Measurements from ENCODE around the gene DCUN1D2.

The DCUN1D2 gene

DNA sequence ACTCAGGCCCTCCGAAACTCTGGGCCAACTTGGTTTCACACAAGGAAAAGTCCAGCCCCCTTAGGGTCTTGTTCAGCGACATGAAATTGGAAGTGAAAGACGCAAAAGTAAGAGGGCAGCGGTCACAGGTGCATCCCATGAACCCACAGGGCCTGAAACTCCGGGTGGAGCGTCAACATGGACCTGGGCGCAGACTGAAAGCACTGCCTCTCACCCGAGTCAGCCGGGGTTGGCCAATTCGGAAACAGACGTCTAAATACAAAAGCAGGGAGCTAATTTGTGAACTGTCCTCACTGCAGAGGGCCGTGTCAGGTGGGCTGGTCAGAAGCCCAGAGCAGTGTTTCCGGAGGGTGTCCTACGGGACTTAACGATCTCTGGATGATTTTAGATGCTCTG lies 63.9 kb downstream of the DCUN1D2 start:
- Mint-ChIP-seq H3K36me3 (peaks cover 3% of the 10 kb centered on the region), H3K27me3 (no peaks in the 10 kb centered on the region), H3K4me1 (ENCODE audit: low read depth) (no peaks in the 10 kb centered on the region), H3K27ac (no peak overlapping the region), H3K4me3 (no peak overlapping the region), H3K9me3 (ENCODE audit: low read depth) (no peaks in the 10 kb centered on the region)

DNA sequence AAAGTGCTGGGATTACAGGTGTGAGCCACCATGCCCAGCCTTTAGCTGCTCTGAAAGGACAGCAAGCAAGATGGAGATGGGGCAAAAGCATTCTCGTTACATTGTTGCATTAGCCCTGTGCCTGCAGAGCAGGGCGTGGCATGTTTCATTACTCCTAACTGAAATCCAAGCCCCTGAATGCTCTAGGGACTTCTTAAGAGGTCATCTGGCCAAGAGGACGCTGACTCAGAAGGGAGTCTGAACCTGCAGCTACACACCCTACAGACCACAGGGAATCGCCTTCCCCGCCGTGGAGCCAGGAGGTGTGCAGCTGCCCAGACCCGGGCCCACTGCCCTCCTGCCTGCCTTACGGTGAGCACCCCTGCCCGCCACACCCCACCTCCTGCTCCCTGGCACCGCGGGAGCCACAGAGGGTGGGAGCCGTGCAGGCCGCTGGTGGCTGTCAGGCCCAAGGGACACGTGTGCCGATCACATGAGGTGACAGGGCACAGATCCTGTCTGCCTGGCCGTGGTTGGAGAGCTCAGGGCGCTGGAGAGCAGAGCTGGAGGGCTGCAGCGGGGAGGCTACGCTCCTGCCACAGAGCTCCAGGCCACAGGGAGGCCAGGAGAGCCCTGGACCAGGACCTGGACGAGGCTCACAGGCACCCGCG lies 64.4 kb downstream of the DCUN1D2 start:
- H3K4me1 Mint-ChIP-seq (ENCODE audit: low read depth) = no peaks in the 10 kb centered on the region
- peaks cover 3% of the 10 kb centered on the region for H3K36me3 Mint-ChIP-seq
- no peak overlapping the region for H3K4me3 Mint-ChIP-seq
- no peaks in the 10 kb centered on the region for H3K27me3 Mint-ChIP-seq
- no peak overlapping the region for H3K27ac Mint-ChIP-seq
- H3K9me3 Mint-ChIP-seq (ENCODE audit: low read depth) = no peaks in the 10 kb centered on the region

DNA sequence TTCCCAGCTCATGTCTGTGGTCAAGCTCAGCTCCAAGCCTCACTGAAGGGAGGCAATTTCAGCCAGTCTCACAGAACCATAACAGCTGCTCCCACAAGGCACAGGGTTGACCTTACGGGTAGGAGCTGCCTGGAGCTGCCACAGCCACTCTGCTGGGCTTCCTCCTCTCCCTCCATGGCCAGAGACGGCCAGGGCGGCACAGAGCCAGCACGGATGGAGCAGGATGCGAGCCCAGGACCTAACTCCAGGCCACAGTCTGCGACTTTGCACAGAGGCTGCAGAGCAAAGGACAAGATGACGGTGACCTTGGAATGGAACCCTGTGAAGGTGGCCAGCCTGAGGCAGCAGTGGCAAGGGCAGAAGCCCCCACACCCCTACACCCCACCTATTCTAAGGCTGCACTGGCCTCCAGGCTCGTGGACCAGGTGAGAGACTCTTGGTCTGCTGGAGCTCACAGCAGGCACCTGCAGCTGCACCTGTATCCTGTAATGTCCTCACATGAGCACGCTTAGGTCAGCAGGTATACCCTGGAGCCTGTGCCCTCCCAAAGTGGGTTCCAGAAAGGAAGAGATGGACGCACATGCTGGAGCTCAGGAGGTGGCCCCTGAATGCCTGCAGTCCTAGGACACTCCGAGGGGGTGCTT lies 66.9 kb downstream of the DCUN1D2 start:
- Mint-ChIP-seq H3K4me3 (no peak overlapping the region), H3K27ac (no peak overlapping the region), H3K36me3 (no peaks in the 10 kb centered on the region), H3K27me3 (peaks cover 7% of the 10 kb centered on the region), H3K9me3 (ENCODE audit: low read depth) (no peaks in the 10 kb centered on the region), H3K4me1 (ENCODE audit: low read depth) (no peaks in the 10 kb centered on the region)

DNA sequence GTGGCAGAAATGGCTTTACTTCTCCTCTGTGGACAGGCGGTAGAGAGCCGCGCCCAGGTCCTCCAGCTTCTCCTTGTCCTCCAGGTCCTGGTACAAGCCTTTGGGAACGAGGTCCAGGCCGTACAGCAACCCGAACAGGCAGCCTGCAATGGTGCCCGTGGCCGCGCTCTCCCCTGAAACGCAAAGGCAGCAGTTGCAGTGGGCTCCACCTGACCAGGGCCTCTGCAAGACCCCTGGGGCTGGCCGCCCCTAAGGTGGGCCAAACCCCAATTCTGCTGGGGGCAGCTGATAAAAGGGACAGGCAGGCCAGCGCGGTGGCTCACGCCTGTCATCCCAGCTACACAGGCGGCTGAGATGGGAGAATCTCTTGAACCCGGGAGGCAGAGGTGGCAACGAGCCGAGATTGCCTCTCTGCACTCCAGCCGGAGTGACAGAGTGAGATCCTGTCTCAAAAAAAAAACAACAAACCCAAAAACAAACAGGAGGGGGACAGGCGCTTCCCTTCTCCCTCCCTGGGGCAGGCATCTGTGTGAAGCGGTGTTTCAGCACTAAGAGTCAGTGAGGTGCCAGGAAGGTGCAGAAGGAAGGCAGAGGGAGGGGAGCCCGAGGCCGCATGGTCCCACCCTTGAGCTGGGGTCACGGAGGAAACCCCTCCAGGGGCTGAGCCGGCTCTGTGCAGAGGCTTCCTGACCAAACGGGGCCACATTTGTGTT lies 67.5 kb downstream of the DCUN1D2 start:
- peaks cover 7% of the 10 kb centered on the region for H3K27me3 Mint-ChIP-seq
- no peaks in the 10 kb centered on the region for H3K9me3 Mint-ChIP-seq (ENCODE audit: low read depth)
- no peak overlapping the region for H3K4me3 Mint-ChIP-seq
- H3K36me3 Mint-ChIP-seq = no peaks in the 10 kb centered on the region
- no peak overlapping the region for H3K27ac Mint-ChIP-seq
- no peaks in the 10 kb centered on the region for H3K4me1 Mint-ChIP-seq (ENCODE audit: low read depth)

GRCh38 chr13:113421673-113422270 lies 68.7 kb downstream of the DCUN1D2 start:
- no peaks in the 10 kb centered on the region for H3K4me1 Mint-ChIP-seq (ENCODE audit: low read depth)
- H3K27me3 Mint-ChIP-seq = peaks cover 8% of the 10 kb centered on the region
- H3K4me3 Mint-ChIP-seq = no peak overlapping the region
- no peak overlapping the region for H3K27ac Mint-ChIP-seq
- no peaks in the 10 kb centered on the region for H3K9me3 Mint-ChIP-seq (ENCODE audit: low read depth)
- H3K36me3 Mint-ChIP-seq = no peaks in the 10 kb centered on the region

- H3K4me3 Mint-ChIP-seq = no peak overlapping the region
- H3K27ac Mint-ChIP-seq = no peak overlapping the region
- H3K36me3 Mint-ChIP-seq = no peaks in the 10 kb centered on the region
- H3K27me3 Mint-ChIP-seq = peaks cover 10% of the 10 kb centered on the region
- H3K9me3 Mint-ChIP-seq (ENCODE audit: low read depth) = no peaks in the 10 kb centered on the region
- H3K4me1 Mint-ChIP-seq (ENCODE audit: low read depth) = no peaks in the 10 kb centered on the region
These were observed 69.5 kb downstream of the DCUN1D2 start for GRCh38 chr13:113420833-113421600.

DNA sequence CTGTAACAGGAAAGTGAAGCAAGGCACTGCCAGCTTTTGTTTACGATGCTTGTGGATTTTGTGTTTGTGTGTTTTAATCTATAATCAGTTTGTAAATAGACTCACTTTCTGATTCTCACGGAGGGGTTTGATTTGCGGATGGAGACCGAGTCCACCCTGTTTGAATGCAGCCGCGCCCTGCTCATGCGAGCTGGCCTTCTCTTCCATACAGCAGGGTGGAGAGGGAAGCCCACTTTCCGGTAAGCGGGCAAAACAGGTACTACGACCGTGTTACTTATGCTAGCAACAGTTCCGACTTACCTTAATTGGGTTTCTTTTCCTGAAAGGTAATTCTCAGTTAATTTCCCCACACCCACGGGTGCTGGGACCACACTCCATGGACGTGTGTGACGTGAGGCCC lies 70.3 kb downstream of the DCUN1D2 start:
- peaks cover 10% of the 10 kb centered on the region for H3K27me3 Mint-ChIP-seq
- no peak overlapping the region for H3K27ac Mint-ChIP-seq
- H3K36me3 Mint-ChIP-seq = no peaks in the 10 kb centered on the region
- H3K4me1 Mint-ChIP-seq (ENCODE audit: low read depth) = no peaks in the 10 kb centered on the region
- H3K4me3 Mint-ChIP-seq = no peak overlapping the region
- H3K9me3 Mint-ChIP-seq (ENCODE audit: low read depth) = no peaks in the 10 kb centered on the region

GRCh38 chr13:113419531-113420193 lies 70.8 kb downstream of the DCUN1D2 start:
- Mint-ChIP-seq H3K4me1 (ENCODE audit: low read depth) (no peaks in the 10 kb centered on the region), H3K4me3 (no peak overlapping the region), H3K36me3 (no peaks in the 10 kb centered on the region), H3K27ac (no peak overlapping the region), H3K9me3 (ENCODE audit: low read depth) (no peaks in the 10 kb centered on the region), H3K27me3 (peaks cover 10% of the 10 kb centered on the region)

- Mint-ChIP-seq H3K27ac (no peak overlapping the region), H3K27me3 (peaks cover 10% of the 10 kb centered on the region), H3K4me1 (ENCODE audit: low read depth) (no peaks in the 10 kb centered on the region), H3K4me3 (no peak overlapping the region), H3K9me3 (ENCODE audit: low read depth) (no peaks in the 10 kb centered on the region), H3K36me3 (no peaks in the 10 kb centered on the region)
These were observed 71.8 kb downstream of the DCUN1D2 start for GRCh38 chr13:113418722-113419049.

- no peaks in the 10 kb centered on the region for H3K36me3 Mint-ChIP-seq
- no peak overlapping the region for H3K4me3 Mint-ChIP-seq
- no peaks in the 10 kb centered on the region for H3K4me1 Mint-ChIP-seq (ENCODE audit: low read depth)
- no peak overlapping the region for H3K27ac Mint-ChIP-seq
- no peaks in the 10 kb centered on the region for H3K9me3 Mint-ChIP-seq (ENCODE audit: low read depth)
- H3K27me3 Mint-ChIP-seq = peaks cover 10% of the 10 kb centered on the region
These were observed 72.4 kb downstream of the DCUN1D2 start for GRCh38 chr13:113417836-113418721.

- Mint-ChIP-seq H3K27ac (no peak overlapping the region), H3K9me3 (ENCODE audit: low read depth) (no peaks in the 10 kb centered on the region), H3K4me1 (ENCODE audit: low read depth) (no peaks in the 10 kb centered on the region), H3K4me3 (no peak overlapping the region), H3K36me3 (no peaks in the 10 kb centered on the region), H3K27me3 (peaks cover 10% of the 10 kb centered on the region)
These were observed 73.3 kb downstream of the DCUN1D2 start for GRCh38 chr13:113417008-113417751.

GRCh38 chr13:113415825-113416224 lies 74.7 kb downstream of the DCUN1D2 start:
- Mint-ChIP-seq H3K27me3 (peaks cover 10% of the 10 kb centered on the region), H3K4me3 (no peak overlapping the region), H3K27ac (no peak overlapping the region), H3K36me3 (no peaks in the 10 kb centered on the region), H3K4me1 (ENCODE audit: low read depth) (no peaks in the 10 kb centered on the region), H3K9me3 (ENCODE audit: low read depth) (no peaks in the 10 kb centered on the region)

- no peak overlapping the region for H3K27ac Mint-ChIP-seq
- no peaks in the 10 kb centered on the region for H3K4me1 Mint-ChIP-seq (ENCODE audit: low read depth)
- H3K27me3 Mint-ChIP-seq = peaks cover 10% of the 10 kb centered on the region
- no peaks in the 10 kb centered on the region for H3K36me3 Mint-ChIP-seq
- no peaks in the 10 kb centered on the region for H3K9me3 Mint-ChIP-seq (ENCODE audit: low read depth)
- no peak overlapping the region for H3K4me3 Mint-ChIP-seq
These were observed 75.5 kb downstream of the DCUN1D2 start for GRCh38 chr13:113415032-113415431.
